SK-N-SH treated with all-trans-retinoic acid at 6 μM for 48 hours (cell line): ENCODE measurements around the gene PARVB.

Experiments
- ARNTL ChIP-seq: fragments of 450-650 bp; formaldehyde crosslinking; IDR thresholded peaks from 2 replicates; pipeline ENCODE4 v1.5.0; 2020; ENCODE audit warnings: low read depth, mild to moderate bottlenecking, moderate library complexity, borderline replicate concordance
- CSDC2 ChIP-seq: fragments of 250-450 bp; sonication (Bioruptor Pico); IDR thresholded peaks from 2 replicates; pipeline ENCODE4 v1.5.0; 2020; ENCODE audit warnings: mild to moderate bottlenecking, moderate library complexity
- ESRRG ChIP-seq: fragments of 250-450 bp; sonication (Bioruptor Pico); IDR thresholded peaks from 2 replicates; pipeline ENCODE4 v1.6.1; 2021; ENCODE audit warnings: mild to moderate bottlenecking
- ISL1 ChIP-seq: fragments of 250-450 bp; sonication (Bioruptor Pico); IDR thresholded peaks from 2 replicates; pipeline ENCODE4 v2.1.2; 2022; ENCODE audit warnings: mild to moderate bottlenecking, moderate library complexity
- OSR1 ChIP-seq: fragments of 250-450 bp; sonication (Bioruptor Pico); IDR thresholded peaks from 2 replicates; pipeline ENCODE4 v1.8.0; 2022; ENCODE audit warnings: moderate library complexity, mild to moderate bottlenecking, inconsistent platforms
- PPARA ChIP-seq: fragments of 250-450 bp; sonication (Bioruptor Pico); IDR thresholded peaks from 2 replicates; pipeline ENCODE4 v1.5.0; 2020; ENCODE audit warnings: mild to moderate bottlenecking, borderline replicate concordance
- RARB ChIP-seq: fragments of 250-450 bp; sonication (Bioruptor Pico); IDR thresholded peaks from 2 replicates; pipeline ENCODE4 v1.8.0; 2021; ENCODE audit warnings: mild to moderate bottlenecking, moderate library complexity
- ZNF70 ChIP-seq: fragments of 450-650 bp; formaldehyde crosslinking; IDR thresholded peaks from 2 replicates; pipeline ENCODE4 v1.5.0; 2020; ENCODE audit warnings: mild to moderate bottlenecking, moderate library complexity
- TF ChIP-seq, protein P1 (sequence below): fragments of 250-450 bp; sonication (Bioruptor Pico); IDR thresholded peaks from 2 replicates; pipeline ENCODE4 v1.8.0; 2020; ENCODE audit warnings: mild to moderate bottlenecking, moderate library complexity, borderline replicate concordance
- TF ChIP-seq, protein P2 (sequence below): fragments of 250-450 bp; sonication (Bioruptor Pico); IDR thresholded peaks from 2 replicates; pipeline ENCODE4 v1.5.1; 2021; ENCODE audit warnings: mild to moderate bottlenecking, moderate library complexity
- TF ChIP-seq, protein P3 (sequence below): fragments of 250-450 bp; sonication (Bioruptor Pico); IDR thresholded peaks from 2 replicates; pipeline ENCODE4 v1.5.1; 2020; ENCODE audit warnings: low read depth, mild to moderate bottlenecking, moderate library complexity

DNA sequence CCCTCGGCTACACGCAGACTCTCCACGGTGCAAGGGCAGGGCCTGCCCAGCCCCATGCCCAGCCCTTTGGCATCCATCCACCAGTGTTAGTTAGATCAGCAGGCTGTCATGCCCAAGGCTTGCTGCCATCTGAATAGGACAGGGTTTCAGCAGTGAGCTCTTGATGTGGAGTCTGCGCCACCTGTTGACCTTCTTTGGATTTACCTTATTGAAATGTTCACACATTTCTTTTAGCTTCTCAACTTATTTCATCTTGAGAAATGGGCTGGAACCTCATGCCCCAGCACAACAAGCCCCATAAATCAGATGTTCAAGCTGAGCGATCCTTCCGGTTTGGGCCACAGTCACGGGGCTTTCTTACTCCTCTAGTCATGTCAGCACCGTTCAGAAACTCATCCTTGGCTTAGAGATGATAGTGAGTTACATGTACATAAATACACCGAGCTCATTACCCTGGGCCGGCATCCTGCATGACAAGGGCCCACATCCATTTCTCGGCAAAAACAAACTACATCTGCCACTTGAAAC lies 61.7 kb downstream of the PARVB start:
- TF ChIP-seq ISL1 (CRISPR knock-in tag) (no peak), PPARA (CRISPR knock-in tag) (no peak), ZNF70 (CRISPR knock-in tag) (no peak), RARB (CRISPR knock-in tag) (no peak), OSR1 (CRISPR knock-in tag) (no peak), ESRRG (no peak), CSDC2 (CRISPR knock-in tag) (no peak), ARNTL (CRISPR knock-in tag) (no peak)
- TF ChIP-seq, protein P1, sequence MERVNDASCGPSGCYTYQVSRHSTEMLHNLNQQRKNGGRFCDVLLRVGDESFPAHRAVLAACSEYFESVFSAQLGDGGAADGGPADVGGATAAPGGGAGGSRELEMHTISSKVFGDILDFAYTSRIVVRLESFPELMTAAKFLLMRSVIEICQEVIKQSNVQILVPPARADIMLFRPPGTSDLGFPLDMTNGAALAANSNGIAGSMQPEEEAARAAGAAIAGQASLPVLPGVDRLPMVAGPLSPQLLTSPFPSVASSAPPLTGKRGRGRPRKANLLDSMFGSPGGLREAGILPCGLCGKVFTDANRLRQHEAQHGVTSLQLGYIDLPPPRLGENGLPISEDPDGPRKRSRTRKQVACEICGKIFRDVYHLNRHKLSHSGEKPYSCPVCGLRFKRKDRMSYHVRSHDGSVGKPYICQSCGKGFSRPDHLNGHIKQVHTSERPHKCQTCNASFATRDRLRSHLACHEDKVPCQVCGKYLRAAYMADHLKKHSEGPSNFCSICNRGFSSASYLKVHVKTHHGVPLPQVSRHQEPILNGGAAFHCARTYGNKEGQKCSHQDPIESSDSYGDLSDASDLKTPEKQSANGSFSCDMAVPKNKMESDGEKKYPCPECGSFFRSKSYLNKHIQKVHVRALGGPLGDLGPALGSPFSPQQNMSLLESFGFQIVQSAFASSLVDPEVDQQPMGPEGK (CRISPR knock-in tag), result no peak
- TF ChIP-seq, protein P2, sequence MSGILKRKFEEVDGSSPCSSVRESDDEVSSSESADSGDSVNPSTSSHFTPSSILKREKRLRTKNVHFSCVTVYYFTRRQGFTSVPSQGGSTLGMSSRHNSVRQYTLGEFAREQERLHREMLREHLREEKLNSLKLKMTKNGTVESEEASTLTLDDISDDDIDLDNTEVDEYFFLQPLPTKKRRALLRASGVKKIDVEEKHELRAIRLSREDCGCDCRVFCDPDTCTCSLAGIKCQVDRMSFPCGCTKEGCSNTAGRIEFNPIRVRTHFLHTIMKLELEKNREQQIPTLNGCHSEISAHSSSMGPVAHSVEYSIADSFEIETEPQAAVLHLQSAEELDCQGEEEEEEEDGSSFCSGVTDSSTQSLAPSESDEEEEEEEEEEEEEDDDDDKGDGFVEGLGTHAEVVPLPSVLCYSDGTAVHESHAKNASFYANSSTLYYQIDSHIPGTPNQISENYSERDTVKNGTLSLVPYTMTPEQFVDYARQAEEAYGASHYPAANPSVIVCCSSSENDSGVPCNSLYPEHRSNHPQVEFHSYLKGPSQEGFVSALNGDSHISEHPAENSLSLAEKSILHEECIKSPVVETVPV, result no peak
- TF ChIP-seq, protein P3, sequence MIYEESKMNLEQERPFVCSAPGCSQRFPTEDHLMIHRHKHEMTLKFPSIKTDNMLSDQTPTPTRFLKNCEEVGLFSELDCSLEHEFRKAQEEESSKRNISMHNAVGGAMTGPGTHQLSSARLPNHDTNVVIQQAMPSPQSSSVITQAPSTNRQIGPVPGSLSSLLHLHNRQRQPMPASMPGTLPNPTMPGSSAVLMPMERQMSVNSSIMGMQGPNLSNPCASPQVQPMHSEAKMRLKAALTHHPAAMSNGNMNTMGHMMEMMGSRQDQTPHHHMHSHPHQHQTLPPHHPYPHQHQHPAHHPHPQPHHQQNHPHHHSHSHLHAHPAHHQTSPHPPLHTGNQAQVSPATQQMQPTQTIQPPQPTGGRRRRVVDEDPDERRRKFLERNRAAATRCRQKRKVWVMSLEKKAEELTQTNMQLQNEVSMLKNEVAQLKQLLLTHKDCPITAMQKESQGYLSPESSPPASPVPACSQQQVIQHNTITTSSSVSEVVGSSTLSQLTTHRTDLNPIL (CRISPR knock-in tag), result no peak
